ENCODE measurements around the gene ABL1.
A peak's percentile ranks its signal among the peaks of the same experiment; 100 is the strongest.
"Not testable (repeated sequence)": the region's sequence is repeated elsewhere in the genome, so short reads cannot be mapped to it uniquely, and the experiment has no call there.

Gene ABL1

GRCh38 chr9:130825809-130826208, 9.2 kb upstream of the ABL1 start:
- DNase-seq: no peak

- no peak for DNase-seq
Observed at GRCh38 chr9:130829762-130830161, 5.3 kb upstream of the ABL1 start.

- DNase-seq: no peak
Observed at GRCh38 chr9:130830231-130830760, 4.8 kb upstream of the ABL1 start.

GRCh38 chr9:130831077-130831476, 4.0 kb upstream of the ABL1 start:
- DNase-seq: no peak

GRCh38 chr9:130833031-130833990, 1.7 kb upstream of the ABL1 start:
- no peak for DNase-seq

GRCh38 chr9:130835441-130836298, 616 bp downstream of the ABL1 start:
- DNase-seq: peak; percentile 33 to 71 (median 42)

GRCh38 chr9:130837002-130837511, 2.0 kb downstream of the ABL1 start:
- DNase-seq: no peak

- DNase-seq: no peak
Observed at GRCh38 chr9:130837643-130838042, 2.6 kb downstream of the ABL1 start.

GRCh38 chr9:130839132-130840111, 4.4 kb downstream of the ABL1 start:
- peak in 3 of 4 experiments; percentile 12 to 19 (median 14) for DNase-seq

GRCh38 chr9:130842545-130842944, 7.5 kb downstream of the ABL1 start:
- DNase-seq: peak; percentile 32 to 52 (median 40)

GRCh38 chr9:130843049-130843908, 8.2 kb downstream of the ABL1 start:
- DNase-seq: no peak

GRCh38 chr9:130844044-130844451, 9.0 kb downstream of the ABL1 start:
- no peak for DNase-seq

- no peak for DNase-seq
Observed at GRCh38 chr9:130845254-130845653, 10.2 kb downstream of the ABL1 start.

GRCh38 chr9:130845901-130846481, 10.9 kb downstream of the ABL1 start:
- DNase-seq: no peak

- no peak for DNase-seq
Observed at GRCh38 chr9:130846487-130847305, 11.6 kb downstream of the ABL1 start.

- peak; percentile 66 to 84 (median 70) for DNase-seq
Observed at GRCh38 chr9:130847306-130848217, 12.5 kb downstream of the ABL1 start.

- not testable (repeated sequence) for DNase-seq
Observed at GRCh38 chr9:130848514-130848913, 13.5 kb downstream of the ABL1 start.

GRCh38 chr9:130849356-130849755, 14.3 kb downstream of the ABL1 start:
- DNase-seq: no peak

Measured in suppressor macrophage (primary cell).